ENCODE results near the gene ZDHHC9. TPM values are rescaled to one million over a fixed set of nuclear protein-coding genes. Genes with fewer than 3 reads are reported as not detected.

The ZDHHC9 gene
- polyA plus RNA-seq, 1 experiment: 47.5 TPM

DNA sequence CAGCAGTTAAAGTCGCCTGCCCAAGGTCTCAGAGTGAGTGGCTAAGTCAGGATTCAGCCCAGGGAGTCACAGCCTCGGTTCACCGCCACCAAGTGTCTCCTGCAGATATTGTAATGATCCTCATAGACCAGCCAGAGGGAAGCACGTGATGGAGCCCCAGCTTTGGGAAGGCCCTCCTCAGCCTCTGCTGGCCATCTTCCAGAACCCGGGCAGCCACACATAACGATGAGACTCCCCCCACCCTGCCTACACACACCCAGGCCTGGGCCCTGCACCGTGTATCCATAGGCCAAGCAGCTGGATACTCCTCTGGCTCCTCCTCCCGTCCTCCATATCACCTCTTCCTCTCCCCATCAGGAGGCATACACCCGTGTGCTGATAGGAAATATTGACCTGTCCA lies 83.5 kb downstream of the ZDHHC9 start:
- Histone ChIP-seq H3K27me3 (ENCODE audit: control insufficient read depth, insufficient read depth, low read length) (no peaks in the 10 kb centered on the region), H3K4me3 (ENCODE audit: low read depth, low read length) (no peak overlapping the region), H3K36me3 (ENCODE audit: control insufficient read depth, insufficient read depth, low read length) (no peaks in the 10 kb centered on the region)
- DNase-seq (ENCODE audit: low read depth): no peak
- CTCF ChIA-PET: interaction anchor here (0.6 to 1.5 kb wide), 3 partner anchors 8 to 412 kb away, joined by 3 to 5 read pairs (median 4); partner anchors contain the start of gene RAB33A
- TF ChIP-seq CTCF (IDR thresholded peaks at IDR 0.05; ENCODE audit: insufficient read depth, low read depth, low read length): no peak
- POLR2A ChIA-PET: no interaction called here

DNA sequence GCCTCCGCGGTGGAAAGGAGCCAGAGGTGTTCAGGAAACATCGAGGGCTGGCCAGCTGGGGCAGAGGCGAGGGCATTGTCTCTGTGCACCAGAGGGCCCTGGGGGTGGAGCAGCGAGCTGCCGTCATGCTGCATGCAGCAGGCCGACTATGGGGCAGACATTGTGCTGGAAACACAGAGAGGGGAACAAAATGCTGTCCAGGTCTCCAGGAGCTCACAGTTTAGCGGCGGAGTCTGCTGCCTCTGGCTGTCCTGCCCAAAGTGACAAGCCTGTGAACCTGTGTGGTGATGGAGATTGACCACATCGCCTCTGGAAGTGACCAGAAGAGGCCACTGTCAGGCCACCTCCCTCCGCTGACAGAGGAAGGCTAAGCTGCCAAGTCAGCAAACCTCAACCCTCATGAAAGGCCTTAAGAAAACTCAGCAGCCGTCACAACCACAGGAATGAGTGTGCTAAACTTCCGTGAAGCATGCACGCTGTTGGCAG lies 84.1 kb downstream of the ZDHHC9 start:
- POLR2A ChIA-PET: no interaction called here
- TF ChIP-seq CTCF (IDR thresholded peaks at IDR 0.05; ENCODE audit: insufficient read depth, low read depth, low read length): peak; percentile 8; the same call in 1 of the 2 replicates
- peak; percentile 21 for DNase-seq (ENCODE audit: low read depth)
- Histone ChIP-seq H3K27me3 (ENCODE audit: control insufficient read depth, insufficient read depth, low read length) (no peaks in the 10 kb centered on the region), H3K4me3 (ENCODE audit: low read depth, low read length) (no peak overlapping the region), H3K36me3 (ENCODE audit: control insufficient read depth, insufficient read depth, low read length) (no peaks in the 10 kb centered on the region)
- CTCF ChIA-PET: interaction anchor here (1.0 to 1.5 kb wide), 2 partner anchors 9 to 14 kb away, joined by 4 to 5 read pairs; no protein-coding TSS in a partner anchor

GRCh38 chrX:129755779-129756650 lies 87.7 kb downstream of the ZDHHC9 start:
- TF ChIP-seq CTCF (IDR thresholded peaks at IDR 0.05; ENCODE audit: insufficient read depth, low read depth, low read length): no peak
- no peaks in the 10 kb centered on the region for H3K36me3 ChIP-seq (ENCODE audit: control insufficient read depth, insufficient read depth, low read length)
- DNase-seq (ENCODE audit: low read depth): no peak
- no peak overlapping the region for H3K4me3 ChIP-seq (ENCODE audit: low read depth, low read length)
- CTCF ChIA-PET: interaction anchor here (1.2 kb wide), 1 partner anchor 21 kb away, joined by 3 read pairs; no protein-coding TSS in a partner anchor
- no peaks in the 10 kb centered on the region for H3K27me3 ChIP-seq (ENCODE audit: control insufficient read depth, insufficient read depth, low read length)
- POLR2A ChIA-PET: no interaction called here

GRCh38 chrX:129754056-129755024 lies 89.3 kb downstream of the ZDHHC9 start:
- no peak for TF ChIP-seq CTCF (IDR thresholded peaks at IDR 0.05; ENCODE audit: insufficient read depth, low read depth, low read length)
- Histone ChIP-seq H3K36me3 (ENCODE audit: control insufficient read depth, insufficient read depth, low read length) (no peaks in the 10 kb centered on the region), H3K4me3 (ENCODE audit: low read depth, low read length) (no peak overlapping the region), H3K27me3 (ENCODE audit: control insufficient read depth, insufficient read depth, low read length) (no peaks in the 10 kb centered on the region)
- ChIA-PET CTCF (interaction anchor here (0.9 kb wide), 1 partner anchor 28 kb away, joined by 4 read pairs; no protein-coding TSS in a partner anchor), POLR2A (no interaction called here)
- DNase-seq (ENCODE audit: low read depth): no peak

Small RNA genes within 50 kb of the gene (small RNA-seq; reads per million reads assigned to genes)
- gene RF00017 (ENCODE audit: insufficient read length, low read depth, low replicate concordance): not detected

Other genes with a start within 250 kb of the ZDHHC9 start
- gene APLN, start 188.9 kb downstream of the ZDHHC9 start, polyA plus RNA-seq (2011; rRNA removed): 0.09 and 0.11 TPM in 2 replicates
- gene XPNPEP2, start 104.9 kb downstream of the ZDHHC9 start, polyA plus RNA-seq (2011; rRNA removed): 0.16 and 0.32 TPM in 2 replicates
- gene SASH3, start 63.9 kb downstream of the ZDHHC9 start, polyA plus RNA-seq (2011; rRNA removed): not detected in 2 replicates
- gene UTP14A, start 62.3 kb upstream of the ZDHHC9 start, polyA plus RNA-seq (2011; rRNA removed): 12.0 and 20.0 TPM in 2 replicates
- 0.76 and 1.5 TPM in 2 replicates for gene BCORL1, start 138.7 kb upstream of the ZDHHC9 start, polyA plus RNA-seq (2011; rRNA removed)